ENCODE data around the gene CTBP2.

GRCh38 chr10:125082881-125083575, 77.3 kb downstream of the CTBP2 start:
- TF ChIP-seq CTCF (IDR thresholded peaks at IDR 0.05; ENCODE audit: insufficient read depth, low read length, poor library complexity, severe bottlenecking) (no peak), EZH2phosphoT487 (conservative IDR thresholded peaks at IDR 0.05; ENCODE audit: low read length) (no peak)
